PFSK-1 (cell line): ENCODE data around the gene R3HCC1L.

ENCODE experiments used
- FOXP2 ChIP-seq: optimal IDR thresholded peaks from 2 replicates; pipeline ENCODE3; 2011; ENCODE audit warnings: borderline replicate concordance, control low read depth, inconsistent platforms; ENCODE audit not compliant: insufficient read depth; ENCODE audit errors: extremely low read length, extremely low read depth
- POLR2AphosphoS5 ChIP-seq: IDR thresholded peaks from 2 replicates; pipeline ENCODE4 v1.6.1; 2012; ENCODE audit warnings: low read depth, mild to moderate bottlenecking, control low read depth, low read length, moderate library complexity
- SIN3A ChIP-seq: IDR thresholded peaks from 2 replicates; pipeline ENCODE4 v1.6.1; 2012; ENCODE audit warnings: mild to moderate bottlenecking, low read length, moderate library complexity, borderline replicate concordance; ENCODE audit not compliant: insufficient read depth
- TAF1 ChIP-seq: IDR thresholded peaks from 2 replicates; pipeline ENCODE4 v1.6.1; 2012; ENCODE audit warnings: low read length, control low read depth, borderline replicate concordance; ENCODE audit not compliant: insufficient read depth
- TF ChIP-seq, protein P1 (sequence below), 2 experiments: IDR thresholded peaks; 2 replicates each; pipeline versions ENCODE4 v1.6.1 to v1.8.0; 2011 to 2012; ENCODE audit warnings: low read depth in 2 of 2, low read length in 2 of 2, control low read depth in 1 of 2, inconsistent platforms in 1 of 2, mild to moderate bottlenecking in 1 of 2, moderate library complexity in 1 of 2; ENCODE audit not compliant: insufficient read depth in 1 of 2

The R3HCC1L gene

GRCh38 chr10:98125940-98126631 is 8.4 kb upstream of the R3HCC1L start:
- TF ChIP-seq, protein P1, sequence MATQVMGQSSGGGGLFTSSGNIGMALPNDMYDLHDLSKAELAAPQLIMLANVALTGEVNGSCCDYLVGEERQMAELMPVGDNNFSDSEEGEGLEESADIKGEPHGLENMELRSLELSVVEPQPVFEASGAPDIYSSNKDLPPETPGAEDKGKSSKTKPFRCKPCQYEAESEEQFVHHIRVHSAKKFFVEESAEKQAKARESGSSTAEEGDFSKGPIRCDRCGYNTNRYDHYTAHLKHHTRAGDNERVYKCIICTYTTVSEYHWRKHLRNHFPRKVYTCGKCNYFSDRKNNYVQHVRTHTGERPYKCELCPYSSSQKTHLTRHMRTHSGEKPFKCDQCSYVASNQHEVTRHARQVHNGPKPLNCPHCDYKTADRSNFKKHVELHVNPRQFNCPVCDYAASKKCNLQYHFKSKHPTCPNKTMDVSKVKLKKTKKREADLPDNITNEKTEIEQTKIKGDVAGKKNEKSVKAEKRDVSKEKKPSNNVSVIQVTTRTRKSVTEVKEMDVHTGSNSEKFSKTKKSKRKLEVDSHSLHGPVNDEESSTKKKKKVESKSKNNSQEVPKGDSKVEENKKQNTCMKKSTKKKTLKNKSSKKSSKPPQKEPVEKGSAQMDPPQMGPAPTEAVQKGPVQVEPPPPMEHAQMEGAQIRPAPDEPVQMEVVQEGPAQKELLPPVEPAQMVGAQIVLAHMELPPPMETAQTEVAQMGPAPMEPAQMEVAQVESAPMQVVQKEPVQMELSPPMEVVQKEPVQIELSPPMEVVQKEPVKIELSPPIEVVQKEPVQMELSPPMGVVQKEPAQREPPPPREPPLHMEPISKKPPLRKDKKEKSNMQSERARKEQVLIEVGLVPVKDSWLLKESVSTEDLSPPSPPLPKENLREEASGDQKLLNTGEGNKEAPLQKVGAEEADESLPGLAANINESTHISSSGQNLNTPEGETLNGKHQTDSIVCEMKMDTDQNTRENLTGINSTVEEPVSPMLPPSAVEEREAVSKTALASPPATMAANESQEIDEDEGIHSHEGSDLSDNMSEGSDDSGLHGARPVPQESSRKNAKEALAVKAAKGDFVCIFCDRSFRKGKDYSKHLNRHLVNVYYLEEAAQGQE (IDR thresholded peaks at IDR 0.05; ENCODE audit: insufficient read depth in 1 of 2, low read depth in 2 of 2, low read length in 2 of 2), result no peak
- TF ChIP-seq POLR2AphosphoS5 (no peak), FOXP2 (no peak), SIN3A (no peak), TAF1 (no peak)

DNA sequence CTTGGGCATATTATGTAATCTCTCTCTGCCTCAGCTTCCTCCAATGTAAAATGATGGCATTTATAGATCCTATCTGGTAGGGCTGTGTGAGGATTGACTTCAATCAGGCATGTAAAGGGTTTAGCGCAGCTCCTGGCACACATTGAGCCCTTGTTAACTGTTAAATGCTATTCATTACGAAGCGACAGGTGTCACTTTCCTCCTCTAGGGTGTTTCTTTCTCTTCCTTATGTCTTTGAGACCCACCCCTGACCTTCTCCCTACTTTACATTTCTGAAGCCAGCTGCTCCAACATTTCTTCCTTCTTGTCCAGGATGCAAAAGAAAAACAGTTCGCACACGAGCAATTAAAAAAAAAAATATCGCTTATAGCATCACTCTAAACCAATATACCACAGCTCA is 5.7 kb upstream of the R3HCC1L start:
- TF ChIP-seq FOXP2 (no peak), POLR2AphosphoS5 (no peak), SIN3A (no peak), TAF1 (no peak)
- TF ChIP-seq, protein P1 (IDR thresholded peaks at IDR 0.05; ENCODE audit: insufficient read depth in 1 of 2, low read depth in 2 of 2, low read length in 2 of 2), result no peak

GRCh38 chr10:98131619-98132018 is 2.8 kb upstream of the R3HCC1L start:
- TF ChIP-seq POLR2AphosphoS5 (no peak), FOXP2 (no peak), TAF1 (no peak), SIN3A (no peak)
- TF ChIP-seq, protein P1 (IDR thresholded peaks at IDR 0.05; ENCODE audit: insufficient read depth in 1 of 2, low read depth in 2 of 2, low read length in 2 of 2), result no peak

DNA sequence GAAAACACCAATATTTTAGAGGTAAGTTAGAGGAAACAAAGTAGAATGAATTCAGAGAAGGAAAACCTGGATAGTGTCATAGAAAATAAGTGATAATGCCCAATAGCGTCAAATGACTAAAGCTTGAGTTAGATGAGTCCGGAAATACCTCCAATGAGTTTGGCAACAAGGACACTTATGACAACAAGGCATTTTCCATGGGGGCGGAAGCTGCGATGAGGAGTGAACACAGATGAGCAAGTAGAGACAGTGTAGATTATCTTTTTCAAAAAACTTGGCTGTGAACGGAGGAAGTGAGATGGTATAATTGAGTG is 383 bp upstream of the R3HCC1L start:
- TF ChIP-seq, protein P1 (IDR thresholded peaks at IDR 0.05; ENCODE audit: insufficient read depth in 1 of 2, low read depth in 2 of 2, low read length in 2 of 2), result no peak
- TF ChIP-seq SIN3A (no peak), TAF1 (no peak), FOXP2 (no peak), POLR2AphosphoS5 (no peak)

GRCh38 chr10:98135222-98135899 is 904 bp downstream of the R3HCC1L start:
- TF ChIP-seq, protein P1 (IDR thresholded peaks at IDR 0.05; ENCODE audit: insufficient read depth in 1 of 2, low read depth in 2 of 2, low read length in 2 of 2), result no peak
- TF ChIP-seq POLR2AphosphoS5 (no peak), FOXP2 (no peak)
